ENCODE data around the gene CDCA7L. TPM values are rescaled to one million over a fixed set of nuclear protein-coding genes. Genes with fewer than 3 reads are reported as not detected.

Gene CDCA7L
- total RNA-seq, 2 donors from 2014 or later = 35.1 to 49.1 TPM

GRCh38 chr7:21962677-21963076 is 17.0 kb upstream of the CDCA7L start:
- Mint-ChIP-seq H3K27ac (no peak overlapping the region), H3K4me3 (no peak overlapping the region), H3K36me3 (ENCODE audit: insufficient read depth in 2 of 2) (peaks cover 0 to 2% of the 10 kb centered on the region in 2 donors), H3K4me1 (ENCODE audit: low read depth) (peaks cover 5% of the 10 kb centered on the region), H3K27me3 (ENCODE audit: low read depth) (no peaks in the 10 kb centered on the region), H3K9me3 (peaks cover 0 to 1% of the 10 kb centered on the region in 2 donors)
- DNase-seq (no peak), ATAC-seq (replicated peaks in 1 of 2) (no peak)

GRCh38 chr7:21960922-21961321 is 15.2 kb upstream of the CDCA7L start:
- Mint-ChIP-seq H3K27me3 (ENCODE audit: low read depth) (no peaks in the 10 kb centered on the region), H3K9me3 (peaks cover 0 to 1% of the 10 kb centered on the region in 2 donors), H3K4me1 (ENCODE audit: low read depth) (no peaks in the 10 kb centered on the region), H3K27ac (no peak overlapping the region), H3K4me3 (no peak overlapping the region), H3K36me3 (ENCODE audit: insufficient read depth in 2 of 2) (peaks cover 0 to 2% of the 10 kb centered on the region in 2 donors)
- no peak for ATAC-seq (replicated peaks in 1 of 2)
- no peak for DNase-seq

- H3K27ac Mint-ChIP-seq = no peak overlapping the region
- H3K36me3 Mint-ChIP-seq (ENCODE audit: insufficient read depth in 2 of 2) = peaks cover 0 to 2% of the 10 kb centered on the region in 2 donors
- no peaks in the 10 kb centered on the region for H3K27me3 Mint-ChIP-seq (ENCODE audit: low read depth)
- H3K4me3 Mint-ChIP-seq = no peak overlapping the region
- ATAC-seq (replicated peaks in 1 of 2) = no peak
- peaks cover 0 to 1% of the 10 kb centered on the region in 2 donors for H3K9me3 Mint-ChIP-seq
- DNase-seq = no peak
- H3K4me1 Mint-ChIP-seq (ENCODE audit: low read depth) = no peaks in the 10 kb centered on the region
Observed at GRCh38 chr7:21959387-21959776, 13.7 kb upstream of the CDCA7L start.

GRCh38 chr7:21953781-21954180 is 8.1 kb upstream of the CDCA7L start:
- no peak overlapping the region for H3K27ac Mint-ChIP-seq
- H3K27me3 Mint-ChIP-seq (ENCODE audit: low read depth) = peaks cover 5% of the 10 kb centered on the region
- DNase-seq = no peak
- H3K36me3 Mint-ChIP-seq (ENCODE audit: insufficient read depth in 2 of 2) = no peaks in the 10 kb centered on the region
- ATAC-seq (replicated peaks in 1 of 2) = no peak
- peaks cover 3% of the 10 kb centered on the region for H3K4me1 Mint-ChIP-seq (ENCODE audit: low read depth)
- H3K4me3 Mint-ChIP-seq = no peak overlapping the region
- H3K9me3 Mint-ChIP-seq = no peaks in the 10 kb centered on the region

DNA sequence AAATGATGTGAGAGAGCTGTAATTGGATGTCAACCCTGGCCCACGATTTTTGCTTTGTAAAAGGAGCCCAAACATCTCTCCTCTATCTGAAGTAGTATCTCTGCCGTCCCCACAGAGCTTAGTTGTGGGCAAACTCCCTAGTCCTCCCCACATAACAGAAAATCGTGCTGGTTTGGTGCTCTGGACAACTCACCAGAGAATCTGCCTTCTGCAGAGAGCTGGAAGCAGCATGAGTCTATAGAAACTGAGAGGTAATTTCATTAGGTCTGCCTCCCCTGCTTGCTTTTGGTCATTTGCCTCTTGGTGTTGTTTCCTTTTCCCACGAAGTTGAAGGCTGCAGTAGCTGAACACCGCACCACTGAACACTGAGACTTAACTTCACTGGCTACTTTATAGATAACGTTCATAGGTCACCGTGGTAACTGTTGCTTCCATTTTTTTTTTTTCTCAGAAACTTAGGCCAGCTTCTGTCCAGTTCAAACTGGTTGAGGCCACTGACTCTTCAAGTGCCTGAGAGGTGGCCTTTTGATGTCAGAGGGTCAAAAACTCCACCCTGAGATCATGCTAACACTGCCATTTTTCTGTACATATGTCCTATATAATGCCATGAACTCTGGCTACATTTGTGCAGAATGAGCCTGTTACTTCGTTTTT is 3.3 kb upstream of the CDCA7L start:
- ATAC-seq (replicated peaks in 1 of 2) = no peak
- H3K9me3 Mint-ChIP-seq = no peaks in the 10 kb centered on the region
- no peak overlapping the region for H3K27ac Mint-ChIP-seq
- no peaks in the 10 kb centered on the region for H3K36me3 Mint-ChIP-seq (ENCODE audit: insufficient read depth in 2 of 2)
- peaks cover 8% of the 10 kb centered on the region for H3K27me3 Mint-ChIP-seq (ENCODE audit: low read depth)
- no peak for DNase-seq
- H3K4me3 Mint-ChIP-seq = no peak overlapping the region
- H3K4me1 Mint-ChIP-seq (ENCODE audit: low read depth) = peaks cover 38% of the 10 kb centered on the region

GRCh38 chr7:21948364-21948763 is 2.7 kb upstream of the CDCA7L start:
- no peak overlapping the region for H3K27ac Mint-ChIP-seq
- H3K36me3 Mint-ChIP-seq (ENCODE audit: insufficient read depth in 2 of 2) = no peaks in the 10 kb centered on the region
- H3K9me3 Mint-ChIP-seq = no peaks in the 10 kb centered on the region
- ATAC-seq (replicated peaks in 1 of 2) (no peak), DNase-seq (no peak)
- peaks cover 8% of the 10 kb centered on the region for H3K27me3 Mint-ChIP-seq (ENCODE audit: low read depth)
- no peak overlapping the region for H3K4me3 Mint-ChIP-seq
- peaks cover 45% of the 10 kb centered on the region for H3K4me1 Mint-ChIP-seq (ENCODE audit: low read depth)

- H3K36me3 Mint-ChIP-seq (ENCODE audit: insufficient read depth in 2 of 2) = no peaks in the 10 kb centered on the region
- DNase-seq (no peak), ATAC-seq (replicated peaks in 1 of 2) (no peak)
- peak overlapping the region; percentile 7 for H3K27ac Mint-ChIP-seq
- H3K4me3 Mint-ChIP-seq = no peak overlapping the region
- no peaks in the 10 kb centered on the region for H3K9me3 Mint-ChIP-seq
- peaks cover 49% of the 10 kb centered on the region for H3K4me1 Mint-ChIP-seq (ENCODE audit: low read depth)
- peaks cover 8% of the 10 kb centered on the region for H3K27me3 Mint-ChIP-seq (ENCODE audit: low read depth)
Observed at GRCh38 chr7:21947946-21948345, 2.2 kb upstream of the CDCA7L start.

DNA sequence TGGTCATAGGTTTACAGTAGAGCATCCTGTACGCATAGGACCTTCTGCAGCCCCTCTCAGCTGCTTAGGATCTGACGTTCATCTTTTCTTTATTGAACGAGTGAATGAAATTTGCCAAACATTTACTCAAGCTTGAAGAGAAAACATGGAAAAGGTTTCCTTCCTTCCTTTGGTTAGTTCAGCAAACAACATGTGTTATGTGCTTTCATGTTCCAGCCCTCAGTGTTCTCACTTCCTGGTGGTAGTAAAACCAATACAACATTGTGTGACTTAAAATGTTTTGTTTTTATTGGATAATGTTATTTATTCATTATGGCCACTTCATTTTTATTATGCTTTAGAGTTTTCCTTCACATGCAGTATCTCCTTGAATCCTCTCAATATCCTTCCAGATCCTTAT is 1.4 kb upstream of the CDCA7L start:
- no peaks in the 10 kb centered on the region for H3K9me3 Mint-ChIP-seq
- H3K36me3 Mint-ChIP-seq (ENCODE audit: insufficient read depth in 2 of 2) = no peaks in the 10 kb centered on the region
- ATAC-seq (replicated peaks in 1 of 2) (no peak), DNase-seq (no peak)
- H3K27me3 Mint-ChIP-seq (ENCODE audit: low read depth) = peaks cover 8% of the 10 kb centered on the region
- H3K4me1 Mint-ChIP-seq (ENCODE audit: low read depth) = peaks cover 58% of the 10 kb centered on the region
- no peak overlapping the region for H3K4me3 Mint-ChIP-seq
- no peak overlapping the region for H3K27ac Mint-ChIP-seq

- Mint-ChIP-seq H3K9me3 (no peaks in the 10 kb centered on the region), H3K27me3 (ENCODE audit: low read depth) (peaks cover 8% of the 10 kb centered on the region), H3K4me1 (ENCODE audit: low read depth) (peaks cover 66% of the 10 kb centered on the region), H3K27ac (no peak overlapping the region), H3K36me3 (ENCODE audit: insufficient read depth in 2 of 2) (peaks cover 0 to 1% of the 10 kb centered on the region in 2 donors), H3K4me3 (peak overlapping the region; percentile 89 to 92)
- DNase-seq (no peak), ATAC-seq (replicated peaks in 1 of 2) (no peak)
Observed at GRCh38 chr7:21946222-21946709, 567 bp upstream of the CDCA7L start.

DNA sequence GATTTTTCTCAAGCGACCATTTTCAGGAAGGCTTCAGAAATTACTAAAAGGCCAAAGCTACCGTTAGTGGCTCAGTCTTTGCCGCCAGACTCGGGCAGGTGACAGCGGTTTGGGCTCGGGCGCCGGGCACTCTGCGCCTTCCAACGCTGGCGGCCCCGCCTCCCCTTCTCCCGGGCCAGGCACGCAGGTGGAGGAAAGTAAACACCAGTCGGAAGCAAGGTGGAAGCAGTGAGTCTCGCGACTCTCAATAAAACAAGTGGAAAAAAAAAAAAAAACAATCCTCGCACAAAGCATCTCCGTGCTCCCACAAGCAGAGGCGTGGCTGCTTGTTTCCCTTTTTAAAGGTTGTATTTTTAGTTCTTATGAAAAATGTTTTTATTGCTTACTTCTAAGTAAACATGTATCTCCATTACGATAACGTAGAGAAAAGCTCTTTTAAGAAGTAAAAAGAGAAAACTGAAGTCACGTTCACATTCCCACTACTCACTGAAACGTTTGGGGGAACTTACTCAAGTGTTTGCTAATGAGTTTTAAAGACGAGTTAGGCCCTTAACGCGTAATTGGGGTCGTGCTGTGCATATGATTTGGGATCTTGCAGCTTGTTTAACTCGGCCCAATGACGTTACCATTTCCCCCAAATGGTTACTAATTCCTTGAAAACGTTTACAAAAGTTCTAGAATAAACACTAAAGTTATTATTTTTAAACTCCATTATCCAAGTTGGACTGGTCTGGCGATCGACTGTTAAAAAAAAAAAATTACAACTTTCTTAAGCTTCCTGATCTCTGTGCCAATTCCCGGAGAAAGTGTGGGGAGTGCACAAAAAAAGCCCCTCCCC is 864 bp downstream of the CDCA7L start:
- Mint-ChIP-seq H3K4me1 (ENCODE audit: low read depth) (peaks cover 80% of the 10 kb centered on the region), H3K27me3 (ENCODE audit: low read depth) (peaks cover 8% of the 10 kb centered on the region), H3K36me3 (ENCODE audit: insufficient read depth in 2 of 2) (peaks cover 0 to 3% of the 10 kb centered on the region in 2 donors), H3K4me3 (peak overlapping the region; percentile 89 to 92), H3K9me3 (no peaks in the 10 kb centered on the region), H3K27ac (peak overlapping the region; percentile 66)
- peak; percentile 48 to 52 for DNase-seq
- no peak for ATAC-seq (replicated peaks in 1 of 2)

DNA sequence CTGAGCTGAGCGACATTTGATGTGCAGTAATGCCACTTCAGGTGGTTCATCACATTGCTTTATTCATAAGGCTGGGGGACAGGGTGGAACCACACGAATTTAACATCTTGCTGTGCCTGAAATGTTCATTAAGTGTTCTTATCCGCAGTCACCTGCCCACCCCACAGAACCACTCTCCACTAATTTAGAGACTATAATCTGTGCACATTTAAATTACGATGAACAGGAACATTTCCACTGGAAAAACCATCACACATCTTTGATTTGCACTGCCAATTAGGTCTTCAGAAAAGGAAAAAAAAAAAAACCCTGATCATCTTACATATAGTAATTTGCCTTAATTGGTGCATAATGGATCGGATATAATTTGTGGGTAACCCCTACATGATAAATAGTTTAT is 2.3 kb downstream of the CDCA7L start:
- Mint-ChIP-seq H3K36me3 (ENCODE audit: insufficient read depth in 2 of 2) (peaks cover 0 to 3% of the 10 kb centered on the region in 2 donors), H3K4me3 (peak overlapping the region; percentile 55 to 92), H3K9me3 (no peaks in the 10 kb centered on the region), H3K27me3 (ENCODE audit: low read depth) (no peaks in the 10 kb centered on the region), H3K27ac (no peak overlapping the region), H3K4me1 (ENCODE audit: low read depth) (peaks cover 87% of the 10 kb centered on the region)
- no peak for DNase-seq
- ATAC-seq (replicated peaks in 1 of 2) = no peak

- H3K4me3 Mint-ChIP-seq = peak overlapping the region; percentile 55 to 92
- ATAC-seq (replicated peaks in 1 of 2) = no peak
Observed at GRCh38 chr7:21942955-21943354, 2.7 kb downstream of the CDCA7L start.

GRCh38 chr7:21941611-21942141 is 4.0 kb downstream of the CDCA7L start:
- DNase-seq (no peak), ATAC-seq (replicated peaks in 1 of 2) (no peak)
- Mint-ChIP-seq H3K27ac (no peak overlapping the region), H3K36me3 (ENCODE audit: insufficient read depth in 2 of 2) (peaks cover 0 to 13% of the 10 kb centered on the region in 2 donors), H3K9me3 (peaks cover 0 to under 1% of the 10 kb centered on the region in 2 donors), H3K4me1 (ENCODE audit: low read depth) (peaks cover 80% of the 10 kb centered on the region), H3K4me3 (peak overlapping the region; percentile 55 to 61), H3K27me3 (ENCODE audit: low read depth) (no peaks in the 10 kb centered on the region)

More at GRCh38 chr7:21942955-21943354, 2.7 kb downstream of the CDCA7L start:
- DNase-seq = no peak
- Mint-ChIP-seq H3K27me3 (ENCODE audit: low read depth) (no peaks in the 10 kb centered on the region), H3K36me3 (ENCODE audit: insufficient read depth in 2 of 2) (peaks cover 0 to 5% of the 10 kb centered on the region in 2 donors), H3K27ac (no peak overlapping the region), H3K9me3 (no peaks in the 10 kb centered on the region), H3K4me1 (ENCODE audit: low read depth) (peaks cover 87% of the 10 kb centered on the region)
